GM12872 (cell line): ENCODE results near the gene DEAF1.

Source experiments
- CTCF ChIP-seq: IDR thresholded peaks from 3 replicates; pipeline ENCODE4 v1.5.1; 2011; ENCODE audit warnings: low read depth, mild to moderate bottlenecking, low read length, moderate library complexity; ENCODE audit not compliant: insufficient read depth

Gene DEAF1

DNA sequence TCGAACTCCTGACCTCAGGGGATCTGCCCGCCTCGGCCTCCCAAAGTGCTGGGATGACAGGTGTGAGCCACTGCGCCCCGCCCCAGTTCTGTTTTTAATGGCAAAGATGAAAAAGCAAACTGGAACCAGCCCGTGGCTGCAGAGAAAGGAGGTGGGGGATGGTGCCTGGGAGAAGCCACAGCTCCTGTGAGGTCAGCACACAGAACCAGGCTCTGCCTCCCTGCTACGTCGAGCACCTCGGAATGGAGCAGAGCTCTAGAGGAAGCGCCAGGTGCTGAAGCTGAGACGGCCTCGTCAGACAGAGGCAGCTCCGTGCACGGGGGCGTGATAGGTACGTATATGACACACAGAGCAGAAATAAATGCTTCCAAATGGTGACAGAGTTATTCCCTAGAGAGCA lies 49.5 kb downstream of the DEAF1 start:
- TF ChIP-seq CTCF, result no peak

GRCh38 chr11:643849-644738 lies 50.9 kb downstream of the DEAF1 start:
- TF ChIP-seq CTCF, result no peak

DNA sequence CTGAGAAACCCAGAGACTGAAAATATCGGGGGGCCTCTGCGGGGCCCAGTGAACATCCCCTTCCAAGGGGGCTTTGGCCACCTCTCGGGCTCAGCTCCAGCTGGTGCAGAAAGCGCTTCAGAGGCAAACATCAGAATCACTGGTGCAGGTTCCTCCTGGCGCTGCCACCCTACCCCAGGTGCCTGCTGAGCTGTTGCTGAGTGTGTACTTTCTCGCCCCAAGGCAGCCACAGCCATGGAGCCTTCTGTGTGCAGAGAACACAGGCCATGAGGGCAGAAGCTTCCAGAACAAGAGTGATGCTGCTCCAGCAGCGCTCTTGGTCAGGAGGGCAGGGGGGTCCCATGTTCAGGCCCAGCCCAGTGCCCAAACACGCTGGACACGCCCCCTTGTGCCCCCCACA lies 51.7 kb downstream of the DEAF1 start:
- no peak for TF ChIP-seq CTCF

GRCh38 chr11:641806-642370 lies 53.1 kb downstream of the DEAF1 start:
- no peak for TF ChIP-seq CTCF

DNA sequence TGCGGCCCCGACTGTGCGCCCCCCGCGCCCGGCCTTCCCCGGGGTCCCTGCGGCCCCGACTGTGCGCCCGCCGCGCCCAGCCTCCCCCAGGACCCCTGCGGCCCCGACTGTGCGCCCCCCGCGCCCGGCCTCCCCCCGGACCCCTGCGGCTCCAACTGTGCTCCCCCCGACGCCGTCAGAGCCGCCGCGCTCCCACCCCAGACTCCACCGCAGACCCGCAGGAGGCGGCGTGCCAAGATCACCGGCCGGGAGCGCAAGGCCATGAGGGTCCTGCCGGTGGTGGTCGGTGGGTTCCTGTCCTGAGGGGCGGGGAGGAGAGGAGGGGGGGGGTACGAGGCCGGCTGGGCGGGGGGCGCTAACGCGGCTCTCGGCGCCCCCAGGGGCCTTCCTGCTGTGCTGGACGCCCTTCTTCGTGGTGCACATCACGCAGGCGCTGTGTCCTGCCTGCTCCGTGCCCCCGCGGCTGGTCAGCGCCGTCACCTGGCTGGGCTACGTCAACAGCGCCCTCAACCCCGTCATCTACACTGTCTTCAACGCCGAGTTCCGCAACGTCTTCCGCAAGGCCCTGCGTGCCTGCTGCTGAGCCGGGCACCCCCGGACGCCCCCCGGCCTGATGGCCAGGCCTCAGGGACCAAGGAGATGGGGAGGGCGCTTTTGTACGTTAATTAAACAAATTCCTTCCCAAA lies 54.9 kb downstream of the DEAF1 start:
- TF ChIP-seq CTCF, result no peak

DNA sequence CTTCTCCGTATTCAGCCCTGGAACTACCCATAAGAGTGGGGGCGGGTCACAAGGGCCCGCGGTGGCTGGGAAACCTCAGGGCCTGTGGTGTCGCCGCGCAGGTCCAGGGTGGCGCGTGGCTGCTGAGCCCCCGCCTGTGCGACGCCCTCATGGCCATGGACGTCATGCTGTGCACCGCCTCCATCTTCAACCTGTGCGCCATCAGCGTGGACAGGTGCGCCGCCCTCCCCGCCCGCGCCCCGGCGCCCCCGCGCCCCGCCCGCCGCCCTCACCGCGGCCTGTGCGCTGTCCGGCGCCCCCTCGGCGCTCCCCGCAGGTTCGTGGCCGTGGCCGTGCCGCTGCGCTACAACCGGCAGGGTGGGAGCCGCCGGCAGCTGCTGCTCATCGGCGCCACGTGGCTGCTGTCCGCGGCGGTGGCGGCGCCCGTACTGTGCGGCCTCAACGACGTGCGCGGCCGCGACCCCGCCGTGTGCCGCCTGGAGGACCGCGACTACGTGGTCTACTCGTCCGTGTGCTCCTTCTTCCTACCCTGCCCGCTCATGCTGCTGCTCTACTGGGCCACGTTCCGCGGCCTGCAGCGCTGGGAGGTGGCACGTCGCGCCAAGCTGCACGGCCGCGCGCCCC lies 55.6 kb downstream of the DEAF1 start:
- TF ChIP-seq CTCF, result no peak
